ENCODE results near the gene ABLIM1.

DNA sequence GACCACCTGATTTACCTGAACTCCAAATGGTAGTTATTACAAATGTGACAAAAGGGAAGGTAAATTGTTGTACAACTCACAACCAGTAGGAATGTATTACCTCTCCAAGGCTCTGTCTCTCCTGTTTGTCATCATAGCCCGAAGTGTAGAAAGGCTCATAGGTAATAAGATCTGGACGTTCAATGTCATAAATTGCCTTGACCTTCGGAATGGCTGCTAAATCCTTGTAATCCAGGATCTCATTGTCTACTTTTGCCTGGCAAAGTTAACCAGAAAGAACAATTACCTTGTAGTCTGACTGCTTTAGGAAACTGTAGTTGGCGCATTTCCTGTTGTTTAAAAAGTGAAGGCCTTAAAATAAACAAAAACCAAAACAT is 185.2 kb downstream of the ABLIM1 start:
- TF ChIP-seq, protein P1, sequence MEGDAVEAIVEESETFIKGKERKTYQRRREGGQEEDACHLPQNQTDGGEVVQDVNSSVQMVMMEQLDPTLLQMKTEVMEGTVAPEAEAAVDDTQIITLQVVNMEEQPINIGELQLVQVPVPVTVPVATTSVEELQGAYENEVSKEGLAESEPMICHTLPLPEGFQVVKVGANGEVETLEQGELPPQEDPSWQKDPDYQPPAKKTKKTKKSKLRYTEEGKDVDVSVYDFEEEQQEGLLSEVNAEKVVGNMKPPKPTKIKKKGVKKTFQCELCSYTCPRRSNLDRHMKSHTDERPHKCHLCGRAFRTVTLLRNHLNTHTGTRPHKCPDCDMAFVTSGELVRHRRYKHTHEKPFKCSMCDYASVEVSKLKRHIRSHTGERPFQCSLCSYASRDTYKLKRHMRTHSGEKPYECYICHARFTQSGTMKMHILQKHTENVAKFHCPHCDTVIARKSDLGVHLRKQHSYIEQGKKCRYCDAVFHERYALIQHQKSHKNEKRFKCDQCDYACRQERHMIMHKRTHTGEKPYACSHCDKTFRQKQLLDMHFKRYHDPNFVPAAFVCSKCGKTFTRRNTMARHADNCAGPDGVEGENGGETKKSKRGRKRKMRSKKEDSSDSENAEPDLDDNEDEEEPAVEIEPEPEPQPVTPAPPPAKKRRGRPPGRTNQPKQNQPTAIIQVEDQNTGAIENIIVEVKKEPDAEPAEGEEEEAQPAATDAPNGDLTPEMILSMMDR (conservative IDR thresholded peaks at IDR 0.05 in 1 of 2, IDR thresholded peaks at IDR 0.05 in 1 of 2; ENCODE audit: low read depth in 1 of 2, low read length in 2 of 2), result no peak
- no peak for TF ChIP-seq EZH2 (IDR thresholded peaks at IDR 0.05; ENCODE audit: low read length, missing control alignments)

Measured in fibroblast of lung (primary cell).